IMR-90 (cell line): Measurements from ENCODE around the gene KIDINS220. TPM values are rescaled to one million over a fixed set of nuclear protein-coding genes. Genes with fewer than 3 reads are reported as not detected.

Source experiments
- ATAC-seq: fragments of 200-7000 bp; cut with Tn5 transposase; 2 replicates; pipeline ENCODE4 v1.9.1; 2020; ENCODE audit warnings: low read depth, mild to moderate bottlenecking, moderate library complexity
- BruUV-seq: library from RNA; stranded (reverse); fragments of 400-500 nt; replicated peaks from 2 replicates; lab custom pipeline; 2021; lab: Mats Ljungman, UMichigan
- CTCF ChIA-PET: fragments of 300-600 bp; formaldehyde crosslinking; extraction: SDS; loops from one replicate; lab custom pipeline; 2021; ENCODE audit warnings: antibody characterized with exemption; lab: Yijun Ruan, JAX
- POLR2A ChIA-PET: fragments of 300-600 bp; sonication (Branson Sonifier 250); formaldehyde crosslinking; loops from one replicate; lab custom pipeline; 2022; ENCODE audit warnings: antibody characterized with exemption; ENCODE audit not compliant: unreplicated experiment; lab: Charles Lee
- DNase-seq: peaks from one replicate; pipeline ENCODE4 v3.0.0; 2013
- H2AFZ ChIP-seq: replicated peaks from 2 replicates; pipeline ENCODE3; 2013; ENCODE audit warnings: low read length, mild to moderate bottlenecking; ENCODE audit not compliant: poor library complexity
- H2AK5ac ChIP-seq: 2 replicates; pipeline ENCODE4 v1.6.1; 2013; ENCODE audit warnings: low read depth, low read length, inconsistent platforms
- H2AK9ac ChIP-seq: replicated peaks from 2 replicates; pipeline ENCODE3; 2013; ENCODE audit warnings: mild to moderate bottlenecking, low read depth, low read length, moderate library complexity; ENCODE audit not compliant: poor library complexity
- H2BK120ac ChIP-seq: 2 replicates; pipeline ENCODE4 v1.6.1; 2013; ENCODE audit warnings: low read depth, low read length, inconsistent platforms
- H2BK15ac ChIP-seq: 3 replicates; pipeline ENCODE4 v1.6.1; 2013; ENCODE audit warnings: low read depth, low read length, inconsistent platforms
- H2BK20ac ChIP-seq: 2 replicates; pipeline ENCODE4 v1.6.1; 2013; ENCODE audit warnings: low read depth, mild to moderate bottlenecking, inconsistent platforms, low read length, moderate library complexity
- H2BK5ac ChIP-seq: 2 replicates; pipeline ENCODE4 v1.6.1; 2013; ENCODE audit warnings: mild to moderate bottlenecking, low read depth, low read length, inconsistent platforms; ENCODE audit not compliant: poor library complexity, severe bottlenecking
- H3K14ac ChIP-seq: replicated peaks from 2 replicates; pipeline ENCODE4 v1.6.1; 2013; ENCODE audit warnings: low read depth, low read length, inconsistent platforms
- H3K18ac ChIP-seq: 2 replicates; pipeline ENCODE4 v1.6.1; 2013; ENCODE audit warnings: low read depth, low read length, control low read depth
- H3K23ac ChIP-seq: 2 replicates; pipeline ENCODE4 v1.6.1; 2013; ENCODE audit warnings: low read depth, low read length, inconsistent platforms
- H3K27ac ChIP-seq: 2 replicates; pipeline ENCODE4 v1.5.1; 2013; ENCODE audit warnings: mild to moderate bottlenecking, control low read depth, low read length; ENCODE audit not compliant: insufficient read depth
- H3K27me3 ChIP-seq: 2 replicates; pipeline ENCODE4 v1.6.1; 2013; ENCODE audit warnings: low read length; ENCODE audit not compliant: control insufficient read depth, insufficient read depth
- H3K36me3 ChIP-seq: 2 replicates; pipeline ENCODE4 v1.6.1; 2013; ENCODE audit warnings: low read length, mixed read lengths; ENCODE audit not compliant: control insufficient read depth, insufficient read depth
- H3K4ac ChIP-seq: 2 replicates; pipeline ENCODE4 v1.6.1; 2013; ENCODE audit warnings: low read depth, low read length, inconsistent platforms
- H3K4me1 ChIP-seq: 2 replicates; pipeline ENCODE4 v1.6.1; 2013; ENCODE audit warnings: low read length, mixed read lengths; ENCODE audit not compliant: control insufficient read depth, insufficient read depth
- H3K4me2 ChIP-seq: 2 replicates; pipeline ENCODE4 v1.6.1; 2013; ENCODE audit warnings: low read depth, mild to moderate bottlenecking, control low read depth, low read length, moderate library complexity
- H3K4me3 ChIP-seq: 2 replicates; pipeline ENCODE4 v1.5.1; 2013; ENCODE audit warnings: low read depth, mild to moderate bottlenecking, control low read depth, low read length, moderate library complexity; ENCODE audit not compliant: insufficient read depth
- H3K56ac ChIP-seq: 2 replicates; pipeline ENCODE4 v1.6.1; 2013; ENCODE audit warnings: low read length, inconsistent platforms; ENCODE audit not compliant: insufficient read depth; ENCODE audit errors: extremely low read depth
- H3K79me1 ChIP-seq, 2 experiments: 2 replicates each; pipeline ENCODE4 v1.6.1; 2013; ENCODE audit warnings: low read length in 2 of 2, inconsistent platforms in 1 of 2, low read depth in 1 of 2
- H3K9ac ChIP-seq: 2 replicates; pipeline ENCODE4 v1.6.1; 2013; ENCODE audit warnings: low read depth, low read length, control low read depth
- H3K9me1 ChIP-seq: 2 replicates; pipeline ENCODE4 v1.6.1; 2013; ENCODE audit warnings: low read length, inconsistent platforms; ENCODE audit not compliant: insufficient read depth
- H3K9me3 ChIP-seq: 2 replicates; pipeline ENCODE4 v1.6.1; 2013; ENCODE audit warnings: low read length; ENCODE audit not compliant: control insufficient read depth, insufficient read depth
- H4K20me1 ChIP-seq: 2 replicates; pipeline ENCODE4 v1.6.1; 2013; ENCODE audit warnings: low read length, inconsistent platforms; ENCODE audit not compliant: insufficient read depth
- H4K5ac ChIP-seq: 2 replicates; pipeline ENCODE4 v1.6.1; 2013; ENCODE audit warnings: mild to moderate bottlenecking, low read depth, low read length, control low read depth
- H4K8ac ChIP-seq, 2 experiments: 2 replicates each; pipeline ENCODE4 v1.6.1; 2013; ENCODE audit warnings: low read depth in 2 of 2, low read length in 2 of 2, control low read depth in 1 of 2, inconsistent platforms in 1 of 2
- H4K91ac ChIP-seq: 2 replicates; pipeline ENCODE4 v1.6.1; 2013; ENCODE audit warnings: low read depth, low read length, inconsistent platforms; ENCODE audit not compliant: insufficient read depth
- CEBPB ChIP-seq: IDR thresholded peaks from 2 replicates; pipeline ENCODE4 v1.6.1; 2012; ENCODE audit warnings: low read depth, low read length, improper control_type of control experiment
- MXI1 ChIP-seq: IDR thresholded peaks from 2 replicates; pipeline ENCODE4 v1.6.1; 2012; ENCODE audit warnings: low read depth, mild to moderate bottlenecking, low read length, moderate library complexity, borderline replicate concordance
- WGBS, 2 experiments: methylation state at CpG; one replicate each; pipeline versions ENCODE4 v1.1.5 to v1.1.7; 2013; ENCODE audit warnings: missing lambda C conversion rate in 2 of 2; ENCODE audit not compliant: insufficient read length in 1 of 2; ENCODE audit errors: extremely low coverage in 2 of 2; 5-methylcytosine and 5-hydroxymethylcytosine counted together
- dilution Hi-C: fragments of 300-500 bp; cut with HindIII; formaldehyde crosslinking; loops from one replicate; pipeline ENCODE4 v1.14.3; 2018; ENCODE audit warnings: low sequenced_read_pairs; ENCODE audit not compliant: unreplicated experiment
- in situ Hi-C: fragments of 300-500 bp; cut with MboI; formaldehyde crosslinking; loops from 3 replicates; pipeline ENCODE4 v1.14.3; 2019; ENCODE audit warnings: low sequenced_read_pairs, inconsistent platforms, mixed read lengths
- intact Hi-C: fragments of 100-400 bp; cut with micrococcal nuclease; formaldehyde crosslinking; loops from 2 replicates; pipeline ENCODE4 v1.10.0; 2022
- polyA plus RNA-seq, 3 experiments: library from polyadenylated mRNA; depleted of rRNA; stranded (reverse); fragments of >200 nt; gene quantifications; 2 replicates each; pipeline ENCODE4 v1.2.3, GENCODE V29; 2012; ENCODE audit warnings: low replicate concordance in 1 of 3
- total RNA-seq: library from RNA; depleted of rRNA; stranded (reverse); fragments of >200 nt; gene quantifications from 2 replicates; pipeline ENCODE4 v1.2.3, GENCODE V29; 2012

KIDINS220 gene
- total and polyA plus RNA-seq, 2 of the 4 experiments (the other 2 are of a cell fraction), result 23.1 to 63.4 TPM

GRCh38 chr2:8725838-8726237 is 111.6 kb downstream of the KIDINS220 start:
- no peak overlapping the region for H3K14ac ChIP-seq
- peaks cover 19% of the 10 kb centered on the region for H3K36me3 ChIP-seq
- H4K20me1 ChIP-seq, result no peaks in the 10 kb centered on the region
- CTCF ChIA-PET, result no interaction called here
- no peak overlapping the region for H2BK5ac ChIP-seq
- 80% methylated on average over 2 of the region's 7 CpGs; no CpG with 5 or more reads in 1 of the 2 experiments for WGBS, 2 experiments
- no peak overlapping the region for H2AFZ ChIP-seq
- BruUV-seq, result no TSS peak
- POLR2A ChIA-PET, result no interaction called here
- no peaks in the 10 kb centered on the region for H3K79me1 ChIP-seq
- H3K4me3 ChIP-seq, result no peak overlapping the region
- no peak overlapping the region for H3K56ac ChIP-seq
- no peak overlapping the region for H3K4me2 ChIP-seq
- no peak overlapping the region for H2BK120ac ChIP-seq
- no peak overlapping the region for H3K27ac ChIP-seq
- H3K4me1 ChIP-seq, result no peaks in the 10 kb centered on the region
- intact Hi-C loops, result no loop called here
- no peak overlapping the region for H3K4ac ChIP-seq
- no peak overlapping the region for H2AK9ac ChIP-seq
- H3K18ac ChIP-seq, result no peak overlapping the region
- H3K23ac ChIP-seq, result no peak overlapping the region
- no peak overlapping the region for H2AK5ac ChIP-seq
- no peaks in the 10 kb centered on the region for H3K9me3 ChIP-seq
- ATAC-seq, result no peak
- DNase-seq, result no peak
- H2BK20ac ChIP-seq, result no peak overlapping the region
- no peak overlapping the region for H4K8ac ChIP-seq
- H2BK15ac ChIP-seq, result no peak overlapping the region
- no peak overlapping the region for H3K9ac ChIP-seq
- no peak for TF ChIP-seq MXI1
- peak; percentile 52 for TF ChIP-seq CEBPB
- H4K91ac ChIP-seq, result no peak overlapping the region
- H4K5ac ChIP-seq, result no peak overlapping the region
- in situ Hi-C loops, result no loop called here
- H3K27me3 ChIP-seq, result no peaks in the 10 kb centered on the region
- H3K9me1 ChIP-seq, result no peaks in the 10 kb centered on the region; the same call in 1 of the 2 replicates
- dilution Hi-C loops, result no loop called here
